RWPE1 (cell line): ENCODE data around the gene KCNQ1.

ENCODE experiments used
- CTCF ChIA-PET: fragments of 350-600 bp; sonication (Branson Sonifier 250); formaldehyde crosslinking; extraction: SDS; loops from one replicate; lab custom pipeline; 2021; lab: Yijun Ruan, JAX
- POLR2A ChIA-PET: fragments of 400-600 bp; formaldehyde crosslinking; extraction: SDS; loops from one replicate; lab custom pipeline; 2020; ENCODE audit warnings: antibody characterized with exemption; ENCODE audit not compliant: low non-redundant PET; lab: Yijun Ruan, JAX
- DNase-seq: peaks from one replicate; pipeline ENCODE4 v3.0.0; 2012; ENCODE audit warnings: low spot score
- H3K27ac ChIP-seq: fragments of 450-650 bp; 2 replicates; pipeline ENCODE4 v1.5.1; 2017
- CTCF ChIP-seq: fragments of 450-650 bp; conservative IDR thresholded peaks from 2 replicates; pipeline ENCODE4 v1.5.1; 2017; ENCODE audit warnings: low read depth, mild to moderate bottlenecking

The KCNQ1 gene

GRCh38 chr11:2713661-2714462, 269.1 kb downstream of the KCNQ1 start:
- DNase-seq, result no peak
- POLR2A ChIA-PET, result interaction anchor here (0.5 kb wide), 1 partner anchor 12 kb away, joined by 3 read pairs; no protein-coding TSS in a partner anchor
- TF ChIP-seq CTCF, result no peak
- CTCF ChIA-PET, result interaction anchor here (0.7 kb wide), 1 partner anchor 36 kb away, joined by 3 read pairs; no protein-coding TSS in a partner anchor
- H3K27ac ChIP-seq, result no peak overlapping the region

- TF ChIP-seq CTCF, result no peak
- no peak for DNase-seq
Measured at GRCh38 chr11:2714463-2714800, 269.6 kb downstream of the KCNQ1 start.

GRCh38 chr11:2714871-2715270, 270.1 kb downstream of the KCNQ1 start:
- no peak for TF ChIP-seq CTCF
- no peak for DNase-seq
- CTCF ChIA-PET, result interaction anchor here (0.6 to 0.7 kb wide), 2 partner anchors 176 to 188 kb away, joined by 3 to 4 read pairs; no protein-coding TSS in a partner anchor

More at GRCh38 chr11:2714463-2714800, 269.6 kb downstream of the KCNQ1 start:
- ChIA-PET CTCF (interaction anchor here (0.7 kb wide), 1 partner anchor 189 kb away, joined by 3 read pairs; no protein-coding TSS in a partner anchor), POLR2A (no interaction called here)
- H3K27ac ChIP-seq, result no peak overlapping the region

GRCh38 chr11:2715716-2716350, 271.0 kb downstream of the KCNQ1 start:
- POLR2A ChIA-PET, result no interaction called here
- no peak overlapping the region for H3K27ac ChIP-seq
- no peak for DNase-seq
- CTCF ChIA-PET, result no interaction called here
- no peak for TF ChIP-seq CTCF

More at GRCh38 chr11:2714871-2715270, 270.1 kb downstream of the KCNQ1 start:
- POLR2A ChIA-PET, result no interaction called here
- no peak overlapping the region for H3K27ac ChIP-seq

GRCh38 chr11:2716376-2717095, 271.7 kb downstream of the KCNQ1 start:
- no peak for DNase-seq
- H3K27ac ChIP-seq, result no peak overlapping the region
- POLR2A ChIA-PET, result no interaction called here
- TF ChIP-seq CTCF, result no peak
- CTCF ChIA-PET, result no interaction called here
